ENCODE data around the gene RAB40B. TPM values are rescaled to one million over a fixed set of nuclear protein-coding genes. Genes with fewer than 3 reads are reported as not detected.

Gene RAB40B
- polyA plus RNA-seq, 1 donor (not counting 4 experiments of a cell fraction or from before 2014, with no cell fraction given): 10.6 TPM

- Histone ChIP-seq H3K9ac (ENCODE audit: control insufficient read depth, extremely low read depth, insufficient read depth, low read length) (no peak overlapping the region), H4K20me1 (ENCODE audit: control insufficient read depth, extremely low read depth, insufficient read depth, low read length) (no peaks in the 10 kb centered on the region), H3K36me3 (ENCODE audit: control insufficient read depth in 2 of 2, extremely low read depth in 1 of 2, insufficient read depth in 2 of 2, low read length in 2 of 2) (peaks cover 18 to 23% of the 10 kb centered on the region in 2 experiments), H3K79me2 (ENCODE audit: control insufficient read depth, insufficient read depth, low read length) (peaks cover 3% of the 10 kb centered on the region), H2AFZ (ENCODE audit: control insufficient read depth, low read length) (no peak overlapping the region), H3K4me2 (ENCODE audit: control insufficient read depth, extremely low read depth, insufficient read depth, low read depth, low read length) (no peak overlapping the region), H3K27ac (ENCODE audit: control insufficient read depth, insufficient read depth, low read length) (no peak overlapping the region), H3K4me1 (ENCODE audit: control insufficient read depth, extremely low read depth, insufficient read depth, low read length) (no peaks in the 10 kb centered on the region), H3K27me3 (ENCODE audit: control insufficient read depth, extremely low read depth, insufficient read depth, low read length) (no peaks in the 10 kb centered on the region), H3K9me1 (ENCODE audit: control insufficient read depth, extremely low read depth, insufficient read depth, low read length) (no peaks in the 10 kb centered on the region), H3K9me3 (ENCODE audit: control insufficient read depth, low read depth, low read length) (no peaks in the 10 kb centered on the region), H3K4me3 (ENCODE audit: control insufficient read depth in 2 of 3, extremely low read depth in 1 of 3, insufficient read depth in 2 of 3, low read depth in 1 of 3, low read length in 3 of 3) (no peak overlapping the region)
- TF ChIP-seq CTCF (optimal IDR thresholded peaks at IDR 0.05 in 1 of 3, IDR thresholded peaks at IDR 0.05 in 1 of 3, conservative IDR thresholded peaks at IDR 0.05 in 1 of 3; ENCODE audit: extremely low read depth in 1 of 3, insufficient read depth in 2 of 3, low read length in 3 of 3) (no peak), EZH2 (IDR thresholded peaks at IDR 0.05; ENCODE audit: low read length) (no peak)
- dilution Hi-C loops (cut with MboI; ENCODE audit: extremely low pct_ligation_motif_present, low sequenced_read_pairs): no loop called here
- FAIRE-seq (no peak), DNase-seq (ENCODE audit: low read depth, low spot score) (no peak)
These were observed 24.8 kb upstream of the RAB40B start for GRCh38 chr17:82723169-82723807.

- H4K20me1 ChIP-seq (ENCODE audit: control insufficient read depth, extremely low read depth, insufficient read depth, low read length): no peaks in the 10 kb centered on the region
- DNase-seq (ENCODE audit: low read depth, low spot score) (no peak), FAIRE-seq (no peak)
- no peak overlapping the region for H3K9ac ChIP-seq (ENCODE audit: control insufficient read depth, extremely low read depth, insufficient read depth, low read length)
- no peak overlapping the region for H3K4me3 ChIP-seq (ENCODE audit: control insufficient read depth in 2 of 3, extremely low read depth in 1 of 3, insufficient read depth in 2 of 3, low read depth in 1 of 3, low read length in 3 of 3)
- dilution Hi-C loops (cut with MboI; ENCODE audit: extremely low pct_ligation_motif_present, low sequenced_read_pairs): no loop called here
- H2AFZ ChIP-seq (ENCODE audit: control insufficient read depth, low read length): no peak overlapping the region
- peaks cover 18 to 26% of the 10 kb centered on the region in 2 experiments for H3K36me3 ChIP-seq (ENCODE audit: control insufficient read depth in 2 of 2, extremely low read depth in 1 of 2, insufficient read depth in 2 of 2, low read length in 2 of 2)
- H3K9me1 ChIP-seq (ENCODE audit: control insufficient read depth, extremely low read depth, insufficient read depth, low read length): no peaks in the 10 kb centered on the region
- TF ChIP-seq CTCF (optimal IDR thresholded peaks at IDR 0.05 in 1 of 3, IDR thresholded peaks at IDR 0.05 in 1 of 3, conservative IDR thresholded peaks at IDR 0.05 in 1 of 3; ENCODE audit: extremely low read depth in 1 of 3, insufficient read depth in 2 of 3, low read length in 3 of 3) (no peak), EZH2 (IDR thresholded peaks at IDR 0.05; ENCODE audit: low read length) (no peak)
- no peaks in the 10 kb centered on the region for H3K27me3 ChIP-seq (ENCODE audit: control insufficient read depth, extremely low read depth, insufficient read depth, low read length)
- H3K27ac ChIP-seq (ENCODE audit: control insufficient read depth, insufficient read depth, low read length): no peak overlapping the region
- H3K79me2 ChIP-seq (ENCODE audit: control insufficient read depth, insufficient read depth, low read length): peaks cover 10% of the 10 kb centered on the region
- H3K4me1 ChIP-seq (ENCODE audit: control insufficient read depth, extremely low read depth, insufficient read depth, low read length): peaks cover 8% of the 10 kb centered on the region
- H3K9me3 ChIP-seq (ENCODE audit: control insufficient read depth, low read depth, low read length): no peaks in the 10 kb centered on the region
- H3K4me2 ChIP-seq (ENCODE audit: control insufficient read depth, extremely low read depth, insufficient read depth, low read depth, low read length): no peak overlapping the region
These were observed 24.0 kb upstream of the RAB40B start for GRCh38 chr17:82722341-82723013.
